Activated CD8-positive, alpha-beta memory T cell treated with anti-CD3 and anti-CD28 coated beads, Interleukin-2, amount 50 U/mL, for 1 hour (primary cell): Measurements from ENCODE around the gene SLC8A2.
A peak's percentile ranks its signal among the peaks of the same experiment; 100 is the strongest.
"Not testable (repeated sequence)": the region's sequence is repeated elsewhere in the genome, so short reads cannot be mapped to it uniquely, and the experiment has no call there.

ENCODE experiments used
- DNase-seq: peaks from one replicate; pipeline ENCODE4 v3.0.0-alpha.2; 2020; ENCODE audit errors: extremely low read depth

The SLC8A2 gene

DNA sequence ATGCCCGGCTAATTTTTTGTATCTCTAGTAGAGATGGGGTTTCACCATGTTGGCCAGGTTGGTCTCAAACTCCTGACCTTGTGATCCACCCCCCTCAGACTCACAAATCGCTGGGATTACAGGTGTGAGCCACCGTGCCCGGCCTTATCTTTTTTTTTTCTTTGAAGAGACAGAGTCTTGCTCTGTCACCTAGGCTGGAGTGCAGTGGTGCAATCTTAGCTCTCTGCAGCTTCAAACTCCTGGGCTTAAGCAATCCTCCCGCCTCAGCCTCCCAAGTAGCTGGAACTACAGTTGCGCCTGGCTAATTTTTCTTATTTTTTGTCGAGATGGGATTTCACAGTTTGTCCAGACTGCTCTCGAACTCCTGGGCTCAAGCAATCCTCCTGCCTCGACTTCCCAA, 60.0 kb downstream of the SLC8A2 start:
- DNase-seq: not testable (repeated sequence)

DNA sequence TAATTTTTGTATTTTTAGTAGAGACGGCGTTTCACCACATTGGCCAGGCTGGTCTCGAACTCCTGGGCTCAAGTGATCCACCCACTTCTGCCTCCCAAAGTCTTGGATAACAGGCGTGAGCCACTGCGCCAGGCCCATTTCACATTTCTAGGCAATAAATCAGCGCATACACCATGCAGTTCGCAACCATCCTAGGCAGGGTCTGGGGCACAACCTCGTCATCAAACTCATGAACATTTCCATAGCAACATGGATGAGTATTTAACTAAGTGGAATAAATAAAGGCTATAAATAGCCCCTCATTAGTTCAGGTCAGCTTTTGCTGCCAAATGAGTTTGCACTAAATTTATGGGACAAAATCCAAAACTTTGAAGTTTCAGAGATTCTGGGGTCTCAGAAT, 60.6 kb downstream of the SLC8A2 start:
- no peak for DNase-seq

DNA sequence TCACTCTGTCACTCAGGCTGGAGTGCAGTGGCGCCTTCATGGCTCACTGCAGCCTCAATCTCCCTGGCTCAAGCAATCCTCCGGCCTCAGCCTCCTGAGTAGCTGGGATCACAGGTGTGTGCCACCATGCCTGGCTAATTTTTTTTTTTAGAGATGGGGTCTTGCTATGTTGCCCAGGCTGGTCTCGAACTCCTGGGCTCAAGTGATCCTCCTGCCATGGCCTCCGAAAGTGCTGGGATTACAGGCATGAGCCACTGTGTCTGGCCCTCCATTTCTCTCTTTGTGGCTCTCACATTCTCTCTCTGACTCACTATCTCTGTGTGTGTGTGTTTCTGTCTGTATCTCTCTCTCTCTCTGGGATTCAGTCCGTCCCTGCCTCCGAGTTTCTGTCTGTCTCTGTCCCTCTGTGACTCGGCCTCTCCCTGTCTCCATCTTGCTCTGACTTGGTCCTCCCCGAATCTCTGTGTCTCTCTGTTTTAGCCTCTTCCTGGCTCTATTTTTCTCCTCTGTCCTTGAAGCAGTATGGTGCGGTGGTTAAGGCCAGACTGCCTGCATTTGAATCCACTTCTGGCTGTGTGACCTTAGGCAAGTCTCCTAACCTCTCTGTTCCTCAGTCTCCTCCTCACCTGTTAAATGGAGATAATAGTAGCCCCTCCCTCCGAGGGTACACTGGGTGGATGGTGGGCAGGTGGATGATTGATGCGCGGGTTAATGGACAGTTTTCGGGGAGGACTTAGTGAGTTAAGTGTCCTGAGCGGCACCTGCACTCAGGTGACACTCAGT, 63.3 kb downstream of the SLC8A2 start:
- DNase-seq: no peak

DNA sequence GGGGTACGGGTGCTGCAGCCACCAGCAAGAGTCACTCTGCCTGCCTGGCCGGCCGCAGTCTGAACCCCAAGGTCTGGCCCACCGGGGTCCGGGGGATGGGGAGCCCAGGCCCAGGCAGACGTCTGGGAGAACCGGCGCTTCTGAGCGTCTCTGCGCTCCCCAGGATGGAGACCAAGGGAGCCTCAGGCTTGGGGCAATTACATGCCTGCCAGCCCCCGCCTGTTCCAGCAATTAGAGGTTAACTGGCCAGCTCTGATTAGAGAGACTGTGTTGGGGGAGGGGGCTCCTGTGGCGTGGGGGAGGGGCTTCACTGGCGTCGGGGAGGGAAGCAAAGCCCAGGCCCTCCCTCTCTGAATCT, 64.3 kb downstream of the SLC8A2 start:
- DNase-seq: no peak

DNA sequence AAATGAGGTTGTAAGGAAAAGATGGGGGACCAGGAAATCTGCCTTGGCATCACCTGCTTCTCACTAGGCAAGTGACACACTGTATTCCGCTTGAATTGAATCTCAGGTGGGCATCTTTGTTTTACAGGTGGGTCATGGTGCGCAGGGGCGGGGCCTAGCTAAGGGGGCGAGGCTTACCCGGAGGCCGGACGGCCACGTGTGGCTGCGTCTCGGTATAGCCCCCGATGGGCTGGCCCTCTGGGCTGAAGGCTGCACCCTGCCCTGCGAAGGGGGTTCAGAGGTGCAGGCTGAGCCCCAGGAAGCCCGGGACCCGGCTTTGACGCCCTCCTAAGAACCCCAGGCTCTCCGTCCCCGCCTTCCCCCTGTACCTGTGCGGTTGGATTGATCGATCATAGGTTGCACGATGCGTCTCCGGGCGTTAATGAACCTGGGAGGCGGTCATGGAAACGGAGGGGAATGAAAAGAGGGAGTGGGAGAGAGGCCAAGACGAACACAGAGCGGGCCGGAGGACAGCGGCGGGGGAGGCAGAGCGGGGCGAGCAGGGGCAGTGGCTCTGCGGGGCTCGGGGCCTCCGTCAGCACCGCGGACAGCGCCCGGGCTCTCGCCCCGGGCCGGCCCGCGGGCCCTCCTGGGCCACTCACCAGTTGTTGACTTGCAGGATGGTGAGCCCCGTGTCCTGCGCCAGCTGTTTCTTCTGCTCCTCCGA, 64.8 kb downstream of the SLC8A2 start:
- no peak for DNase-seq

DNA sequence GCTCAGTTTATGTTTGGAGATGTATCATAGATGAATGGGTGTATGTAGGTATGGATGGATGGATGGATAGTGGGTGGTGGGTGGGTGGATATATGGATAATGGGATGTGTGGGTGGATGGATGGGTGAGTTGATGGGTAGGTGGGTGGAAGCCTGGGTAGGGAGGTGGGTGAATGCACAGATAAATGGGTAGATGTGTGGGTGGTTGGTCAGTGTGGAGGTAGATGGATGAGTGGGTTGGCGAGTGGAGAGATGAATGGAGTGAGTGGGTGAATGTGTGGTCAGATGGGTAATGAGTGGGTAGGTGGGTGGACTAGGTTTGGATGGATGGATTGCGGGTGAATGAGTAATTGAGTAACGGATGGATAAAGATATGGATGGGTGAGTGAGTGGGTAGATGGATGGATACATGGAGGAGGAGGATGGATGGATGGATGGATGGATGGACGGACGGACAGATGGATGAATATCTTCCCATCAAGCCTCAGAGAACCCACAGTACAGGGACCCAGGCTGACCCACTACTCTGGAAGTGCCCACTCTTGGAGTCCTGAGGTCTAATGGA, 65.8 kb downstream of the SLC8A2 start:
- no peak for DNase-seq

DNA sequence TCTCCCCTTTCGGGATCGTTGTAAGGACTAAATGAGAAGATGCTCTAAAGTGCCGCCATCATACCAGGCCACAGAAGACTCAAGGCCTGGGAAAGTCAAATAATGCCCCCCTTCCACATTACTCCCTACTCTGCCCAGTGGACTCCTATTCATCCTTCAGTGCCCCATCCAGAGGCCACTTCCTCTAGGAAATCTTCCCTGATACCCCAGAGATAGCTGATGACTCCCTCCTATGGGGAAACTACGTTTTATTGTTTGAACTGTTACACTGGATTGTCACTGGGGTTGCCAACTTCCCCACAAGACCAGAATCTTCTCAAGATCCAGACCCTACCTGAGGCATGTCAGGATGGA, 66.5 kb downstream of the SLC8A2 start:
- no peak for DNase-seq

DNA sequence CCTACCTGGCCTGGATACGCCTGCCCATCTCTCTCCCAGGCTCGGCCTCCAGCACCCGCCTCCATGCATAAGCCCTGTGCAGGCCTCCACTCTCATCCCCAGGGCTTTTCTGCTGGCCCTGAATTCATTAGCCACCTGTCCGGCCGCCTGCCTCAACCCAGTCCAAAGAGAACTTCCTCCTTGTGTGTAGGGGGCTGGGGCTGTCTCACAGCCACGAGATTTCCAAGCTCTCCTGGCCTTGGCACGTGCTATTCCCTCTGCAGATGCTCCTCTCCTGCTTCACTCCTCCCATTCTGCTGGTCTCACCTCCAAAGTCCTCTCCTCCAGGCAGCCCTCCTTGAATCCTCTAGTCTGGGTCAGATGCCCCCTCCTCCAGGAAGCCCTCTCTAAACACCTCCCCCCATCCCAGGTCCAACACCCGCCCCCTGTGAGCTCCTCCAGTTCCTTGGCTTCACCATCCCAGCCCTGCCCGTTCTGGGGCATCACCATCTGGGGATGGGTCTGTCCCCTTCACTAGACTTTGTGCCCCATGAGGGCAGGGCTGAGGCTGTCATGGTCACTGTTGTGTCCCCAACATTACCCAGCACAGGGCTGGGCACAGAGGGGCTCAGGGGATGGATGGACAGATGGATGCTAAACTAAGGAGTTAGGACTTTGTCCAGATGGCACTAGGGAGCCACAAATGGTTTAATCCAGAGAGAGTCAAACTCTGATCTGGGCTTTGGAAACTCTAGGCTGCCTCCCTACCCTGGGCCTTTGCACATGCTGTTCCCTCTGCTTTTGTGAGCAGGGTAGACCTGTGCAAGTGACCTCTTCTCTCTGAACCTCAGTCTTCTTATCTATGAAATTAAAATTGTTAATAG, 67.1 kb downstream of the SLC8A2 start:
- DNase-seq: no peak

DNA sequence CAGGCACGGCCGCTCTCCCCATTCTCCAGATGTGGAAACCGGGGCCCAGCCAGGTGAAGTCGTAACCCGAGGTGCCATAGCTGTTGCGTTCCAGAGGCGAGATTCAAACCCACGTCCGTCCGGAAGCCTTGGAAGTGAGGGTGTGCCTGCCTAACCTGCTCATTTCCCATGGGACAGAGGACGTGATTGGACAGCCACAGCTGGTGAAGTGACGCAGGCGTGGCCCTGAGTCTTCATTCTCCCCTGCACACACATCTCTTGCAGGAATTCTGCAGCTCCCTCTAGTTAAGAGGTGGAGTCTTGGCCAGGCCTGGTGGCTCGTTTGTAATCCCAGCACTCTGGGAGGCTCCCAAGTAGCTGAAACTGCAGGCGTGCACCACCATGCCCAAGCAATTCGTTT, 69.2 kb downstream of the SLC8A2 start:
- no peak for DNase-seq

DNA sequence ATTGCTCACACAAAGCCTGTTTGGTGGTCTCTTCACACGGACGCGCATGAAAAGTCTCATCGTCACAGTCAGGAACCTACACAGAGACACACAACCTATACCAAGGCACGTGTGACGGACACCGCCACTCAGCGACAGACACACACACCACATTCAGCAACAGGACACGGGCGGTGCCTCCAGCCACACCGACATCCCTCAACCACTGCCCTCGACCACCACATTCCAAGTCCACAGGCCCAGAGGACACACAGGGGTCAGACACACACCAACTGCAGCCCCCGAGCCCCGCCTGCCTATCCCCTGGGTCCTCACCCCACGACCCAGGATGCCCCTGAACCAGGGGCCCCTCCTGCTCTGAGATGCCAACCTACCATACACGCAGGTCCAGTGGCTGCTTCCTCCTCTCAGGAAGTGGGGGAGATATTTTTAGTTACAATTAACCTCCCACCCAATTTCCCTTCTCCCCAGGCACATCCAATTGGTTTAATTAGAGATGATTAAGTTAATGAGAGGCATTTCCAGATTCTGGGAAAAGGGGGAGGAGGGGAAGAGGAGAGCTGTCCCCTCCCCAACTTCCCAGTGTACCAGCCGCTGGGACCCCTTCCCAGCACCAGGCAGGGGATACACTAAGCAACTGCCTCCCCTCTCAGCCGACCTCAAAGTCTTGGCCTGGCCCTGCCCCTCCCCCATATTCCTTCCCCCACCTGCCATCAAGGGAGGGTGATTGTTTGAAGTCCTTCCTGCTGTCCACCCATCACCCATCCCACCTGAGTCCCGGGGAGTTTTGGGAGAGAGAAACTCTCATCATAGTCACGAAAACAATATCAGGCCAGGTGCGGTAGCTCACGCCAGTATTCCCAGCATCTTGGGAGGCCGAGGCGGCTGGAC, 72.7 kb downstream of the SLC8A2 start:
- DNase-seq: no peak

DNA sequence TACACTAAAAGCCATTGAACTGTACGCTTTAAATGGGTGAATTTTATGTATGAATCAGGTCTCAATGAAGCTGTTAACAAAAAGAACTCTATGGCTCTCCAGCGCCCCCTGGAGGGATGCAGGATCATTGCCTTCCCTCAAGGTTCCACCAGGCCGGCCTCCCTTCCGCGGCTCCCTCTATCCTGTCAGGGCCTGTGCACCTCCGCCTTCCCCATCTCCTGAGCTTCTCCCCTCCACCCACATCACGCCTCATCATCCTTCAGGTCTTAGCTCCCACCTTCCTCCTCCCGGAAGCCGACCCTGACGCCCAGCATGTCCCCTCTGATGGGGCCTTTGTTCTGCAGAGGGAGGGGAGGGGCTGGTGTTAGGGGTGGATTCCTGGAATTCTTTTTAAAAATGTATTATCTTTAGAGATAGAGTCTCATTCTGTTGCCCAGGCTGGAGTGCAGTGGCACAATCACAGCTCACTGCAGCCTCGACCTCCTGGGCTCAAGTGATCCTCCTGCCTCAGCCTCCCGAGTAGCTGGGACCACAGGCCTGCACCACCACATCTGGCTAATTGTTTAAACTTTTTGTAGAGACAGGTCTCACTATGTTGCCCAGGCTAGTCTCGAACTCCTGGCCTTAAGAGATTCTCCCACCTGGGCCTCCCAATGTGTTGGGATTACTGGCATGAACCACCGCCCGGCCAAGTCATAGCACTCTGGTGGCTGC, 80.0 kb downstream of the SLC8A2 start:
- DNase-seq: peak; percentile 31

DNA sequence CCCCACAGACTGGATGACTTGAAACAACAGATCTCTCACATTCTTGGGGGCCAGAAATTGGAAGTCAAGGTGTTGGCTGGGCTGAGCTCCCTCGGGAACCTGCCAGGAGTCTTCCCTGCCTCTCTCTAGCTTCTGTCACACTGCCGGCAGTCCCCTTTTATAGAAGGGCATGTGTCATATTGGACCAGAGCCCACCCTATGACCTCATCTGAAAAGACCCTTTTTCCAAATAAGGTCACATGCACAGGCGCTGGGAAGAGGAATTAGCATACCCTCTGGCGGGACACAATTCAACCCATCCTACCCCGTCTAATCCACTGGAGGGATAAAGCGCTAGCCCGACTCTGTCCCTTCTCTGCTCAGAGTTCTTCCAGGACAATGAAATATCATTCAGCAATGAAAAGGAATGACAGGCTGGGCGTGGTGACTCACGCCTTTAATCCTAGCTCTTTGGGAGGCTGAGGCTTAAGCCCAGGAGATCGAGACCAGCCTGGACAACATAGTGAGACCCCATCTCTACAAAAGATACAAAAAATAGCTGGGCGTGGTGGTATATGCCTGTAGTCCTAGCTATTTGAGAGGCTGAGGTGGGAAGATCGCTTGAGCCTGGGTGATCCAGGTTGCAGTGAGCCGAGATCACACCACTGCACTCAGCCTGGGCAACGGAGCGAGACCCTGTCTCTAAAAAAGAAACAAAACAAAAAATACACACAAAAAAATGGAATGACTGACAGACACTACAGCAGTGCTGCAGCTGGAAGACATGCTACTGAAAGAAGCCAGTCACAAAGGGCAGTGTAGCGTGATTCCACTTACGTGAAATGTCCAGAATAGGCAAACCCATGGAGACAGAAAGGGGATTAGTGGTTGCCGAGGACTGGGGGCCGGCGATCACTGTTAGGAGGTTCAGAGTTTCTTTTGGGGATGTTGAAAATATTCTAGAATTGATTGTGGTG, 80.9 kb downstream of the SLC8A2 start:
- no peak for DNase-seq

DNA sequence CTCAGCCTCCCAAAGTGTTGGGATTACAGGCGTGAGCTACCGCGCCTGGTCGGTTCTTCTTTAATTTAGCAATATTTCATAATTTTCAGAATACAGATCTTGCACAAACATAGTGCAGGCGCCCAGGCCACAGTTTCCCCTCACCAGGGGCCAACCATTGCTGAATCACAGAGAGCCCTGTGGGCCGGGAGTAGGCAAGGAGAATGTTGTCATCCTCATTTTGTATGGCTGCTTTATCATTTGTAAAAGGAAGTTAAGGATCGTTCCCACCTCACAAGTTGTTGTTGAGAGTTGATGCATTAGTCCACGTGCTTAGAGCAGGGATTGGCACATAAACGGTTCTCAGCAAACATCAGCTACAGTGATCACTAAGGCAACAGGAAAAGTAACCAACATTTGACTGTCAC, 82.5 kb downstream of the SLC8A2 start:
- no peak for DNase-seq

DNA sequence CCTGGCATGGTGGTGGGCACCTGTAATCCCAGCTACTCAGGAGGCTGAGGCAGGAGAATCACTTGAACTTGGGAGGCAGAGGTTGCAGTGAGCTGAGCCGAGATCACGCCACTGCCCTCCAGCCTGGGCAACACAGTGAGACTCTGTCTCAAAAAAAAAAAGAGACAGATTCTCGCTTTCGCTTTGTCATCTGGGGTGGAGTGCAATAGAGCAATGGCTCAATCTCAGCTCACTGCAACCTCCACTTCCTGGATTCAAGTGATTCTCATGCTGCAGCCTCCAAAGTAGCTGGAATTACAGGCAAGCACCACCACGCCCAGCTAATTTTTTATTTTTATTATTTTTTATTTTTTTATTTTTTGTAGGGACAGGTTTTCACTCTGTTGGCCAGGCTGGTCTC, 83.0 kb downstream of the SLC8A2 start:
- not testable (repeated sequence) for DNase-seq

DNA sequence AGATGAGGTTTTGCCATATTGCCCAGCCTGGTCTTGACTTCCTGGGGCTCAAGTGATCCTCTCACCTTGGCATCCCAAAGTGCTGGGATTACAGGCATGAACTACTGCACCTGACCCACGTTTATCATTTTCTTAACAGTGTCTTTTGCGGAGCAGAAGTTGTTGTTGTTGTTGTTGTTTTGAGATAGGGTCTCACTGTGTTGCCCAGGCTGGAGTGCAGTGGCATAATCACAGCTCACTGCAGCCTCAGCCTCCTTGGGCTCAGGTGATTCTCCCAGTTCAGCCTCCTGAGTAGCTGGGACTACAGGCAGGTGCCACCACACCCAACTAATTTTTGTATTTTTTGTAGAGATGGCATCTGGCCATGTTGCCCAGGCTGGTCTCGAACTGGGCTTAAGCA, 84.1 kb downstream of the SLC8A2 start:
- DNase-seq: not testable (repeated sequence)

DNA sequence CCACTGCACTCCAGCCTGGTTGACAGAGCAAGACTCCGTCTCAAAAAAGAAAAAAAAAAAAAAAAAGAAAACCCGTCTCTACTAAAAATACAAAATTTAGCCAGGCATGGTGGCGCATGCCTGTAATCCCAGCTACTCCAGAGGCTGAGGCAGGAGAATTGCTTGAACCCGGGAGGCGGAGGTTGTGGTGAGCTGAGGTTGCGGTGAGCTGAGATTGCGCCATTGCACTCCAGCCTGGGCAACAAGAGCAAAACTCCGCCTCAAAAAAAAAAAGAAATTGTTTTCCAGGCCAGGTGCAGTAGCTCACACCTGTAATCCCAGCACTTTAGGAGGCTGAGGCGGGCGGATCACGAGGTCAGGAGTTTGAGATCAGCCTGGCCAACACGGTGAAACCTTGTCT, 85.1 kb downstream of the SLC8A2 start:
- DNase-seq: not testable (repeated sequence)

DNA sequence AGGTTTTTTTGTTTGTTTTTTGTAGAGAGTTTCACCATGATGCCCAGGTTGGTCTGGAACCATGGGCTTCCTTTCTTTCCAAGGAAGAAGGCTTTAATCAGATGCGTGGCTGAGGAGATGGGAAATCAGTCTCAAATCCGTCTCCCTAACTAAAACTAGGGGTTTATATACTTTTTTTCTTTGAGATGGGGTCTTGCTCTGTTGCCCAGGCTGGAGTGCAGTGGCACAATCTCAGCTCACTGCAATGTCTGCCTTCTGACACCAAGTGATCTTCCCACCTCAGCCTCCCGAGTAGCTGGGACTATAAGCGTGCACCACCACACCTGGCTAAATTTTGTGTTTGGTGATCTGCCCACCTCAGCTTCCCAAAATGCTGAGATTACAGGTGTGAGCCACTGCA, 87.2 kb downstream of the SLC8A2 start:
- DNase-seq: not testable (repeated sequence)

DNA sequence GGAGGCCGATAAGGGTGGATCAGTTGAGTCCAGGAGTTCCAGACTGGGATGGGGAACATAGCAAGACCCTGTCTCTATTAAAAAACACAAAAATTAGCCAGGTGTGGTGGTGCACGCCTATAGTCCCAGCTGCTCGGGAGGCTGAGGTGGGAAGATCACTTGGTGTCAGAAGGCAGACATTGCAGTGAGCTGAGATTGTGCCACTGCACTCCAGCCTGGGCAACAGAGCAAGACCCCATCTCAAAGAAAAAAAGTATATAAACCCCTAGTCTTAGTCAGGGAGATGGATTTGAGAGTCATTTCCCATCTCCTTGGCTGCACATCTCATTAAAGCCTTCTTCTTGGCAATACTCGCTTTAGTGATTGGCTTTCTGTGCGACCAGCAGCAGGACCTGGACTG, 87.8 kb downstream of the SLC8A2 start:
- not testable (repeated sequence) for DNase-seq

DNA sequence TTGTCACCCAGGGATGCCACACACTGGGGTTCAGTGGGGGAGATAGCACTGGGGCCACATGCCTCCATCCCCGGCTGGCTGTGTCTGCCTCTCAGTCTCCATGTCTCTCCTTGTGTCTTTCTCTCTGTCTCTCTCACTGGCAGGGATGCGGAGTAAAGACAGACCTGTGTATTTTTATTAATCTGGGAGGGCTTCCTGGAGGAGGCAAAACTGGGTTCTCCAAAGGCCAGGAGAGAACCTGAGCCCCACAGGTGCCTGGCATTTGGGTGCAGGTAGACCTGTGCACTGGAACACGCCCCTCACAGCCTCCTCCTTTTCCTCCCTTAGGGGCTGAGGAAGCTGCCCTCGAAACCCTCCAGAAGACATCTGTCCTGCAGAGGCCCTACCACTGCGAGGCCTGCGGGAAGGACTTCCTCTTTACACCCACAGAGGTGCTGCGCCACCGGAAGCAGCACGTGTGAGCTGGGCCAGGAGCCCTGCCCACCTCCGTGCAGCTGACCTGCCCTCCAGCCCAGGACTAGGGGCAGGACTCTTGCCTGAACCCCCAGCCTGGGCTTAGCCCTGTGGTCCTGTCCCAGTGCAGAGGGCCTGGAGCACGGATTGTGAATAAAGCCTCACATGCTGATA, 89.9 kb downstream of the SLC8A2 start:
- DNase-seq: no peak
